ENCODE results near the gene CDC42BPA.
"Not testable (repeated sequence)": the region's sequence is repeated elsewhere in the genome, so short reads cannot be mapped to it uniquely, and the experiment has no call there.

CDC42BPA gene

DNA sequence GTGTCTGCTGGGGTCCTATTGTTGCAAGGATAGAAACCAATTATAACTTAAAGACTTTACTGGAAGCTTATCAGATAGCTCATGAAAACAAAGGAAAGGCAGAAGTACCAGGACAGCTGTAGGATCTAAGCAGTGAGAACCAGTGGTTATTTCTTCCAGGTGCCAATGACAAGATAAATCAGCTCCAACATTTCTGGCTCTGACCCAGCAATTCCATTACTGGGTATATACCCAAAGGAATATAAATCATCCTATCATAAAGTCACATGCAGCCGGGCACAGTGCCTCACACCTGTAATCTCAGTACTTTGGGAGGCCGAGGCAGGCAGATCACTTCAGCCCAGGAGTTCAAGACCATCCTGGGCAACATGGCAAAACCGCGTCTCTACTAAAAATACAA is 17.8 kb upstream of the CDC42BPA start:
- in situ Hi-C loops (cut with MboI; ENCODE audit: low sequenced_read_pairs) = not testable (repeated sequence)

DNA sequence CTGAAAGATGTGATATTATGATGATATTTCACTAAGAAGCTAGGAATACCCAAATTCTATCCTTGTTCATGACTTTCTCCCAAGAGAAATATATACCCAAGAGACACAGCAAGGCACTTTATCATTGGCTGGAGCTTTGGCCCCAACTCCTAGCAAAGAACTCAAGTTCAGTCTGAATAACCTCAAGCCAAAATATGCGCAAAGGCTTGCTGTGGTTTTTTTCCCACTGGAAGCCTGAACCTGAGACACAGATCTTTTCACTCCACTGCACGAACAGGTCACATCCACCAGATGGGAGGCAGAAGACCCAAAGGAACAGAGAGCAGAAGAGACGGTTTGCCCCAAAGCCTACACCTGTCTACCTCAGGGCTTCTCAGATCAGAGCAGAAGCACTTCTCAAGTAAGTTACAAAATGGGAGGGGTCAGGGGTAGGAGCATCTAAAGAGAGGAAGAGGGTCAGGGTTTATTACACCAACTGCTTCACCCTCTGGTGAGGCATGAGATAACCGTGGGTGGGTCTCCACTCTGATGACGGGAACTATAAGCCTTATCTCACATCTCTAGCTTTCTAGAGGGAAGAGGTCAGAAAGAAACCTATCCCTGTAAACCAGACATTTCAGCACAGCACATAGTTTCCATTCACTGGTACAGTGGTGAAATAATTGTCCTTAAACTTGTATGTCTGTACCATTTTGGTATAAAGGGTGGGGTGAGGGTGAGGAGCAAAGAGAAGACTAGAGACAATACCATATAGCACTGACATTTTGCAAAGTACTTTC is 17.1 kb upstream of the CDC42BPA start:
- in situ Hi-C loops (cut with MboI; ENCODE audit: low sequenced_read_pairs) = no loop called here

DNA sequence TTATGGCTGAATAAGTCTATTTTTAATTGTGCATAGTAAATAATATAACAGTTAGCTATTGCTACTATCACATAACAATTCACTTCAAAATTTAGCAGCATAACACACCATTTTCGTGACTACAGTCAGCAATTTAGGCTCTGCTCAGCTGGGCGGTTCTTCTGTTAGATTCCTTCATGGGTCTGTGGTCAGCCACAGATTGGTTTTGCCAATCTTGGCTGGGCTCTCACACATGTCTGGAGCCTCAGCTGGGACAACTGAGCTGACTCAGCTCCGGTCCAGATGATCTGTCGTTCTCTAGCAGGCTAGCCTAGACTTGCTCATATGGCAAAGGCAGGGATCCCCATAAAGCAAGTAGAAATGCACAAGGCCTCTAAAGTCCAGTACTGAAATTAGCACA is 15.1 kb upstream of the CDC42BPA start:
- in situ Hi-C loops (cut with MboI; ENCODE audit: low sequenced_read_pairs) = no loop called here

GRCh38 chr1:227330279-227331076 is 12.2 kb upstream of the CDC42BPA start:
- in situ Hi-C loops (cut with MboI; ENCODE audit: low sequenced_read_pairs) = no loop called here

GRCh38 chr1:227328405-227329019 is 10.2 kb upstream of the CDC42BPA start:
- in situ Hi-C loops (cut with MboI; ENCODE audit: low sequenced_read_pairs) = no loop called here

- in situ Hi-C loops (cut with MboI; ENCODE audit: low sequenced_read_pairs) = no loop called here
Measured at GRCh38 chr1:227325156-227325555, 6.9 kb upstream of the CDC42BPA start.

- in situ Hi-C loops (cut with MboI; ENCODE audit: low sequenced_read_pairs) = no loop called here
Measured at GRCh38 chr1:227323967-227324268, 5.6 kb upstream of the CDC42BPA start.

DNA sequence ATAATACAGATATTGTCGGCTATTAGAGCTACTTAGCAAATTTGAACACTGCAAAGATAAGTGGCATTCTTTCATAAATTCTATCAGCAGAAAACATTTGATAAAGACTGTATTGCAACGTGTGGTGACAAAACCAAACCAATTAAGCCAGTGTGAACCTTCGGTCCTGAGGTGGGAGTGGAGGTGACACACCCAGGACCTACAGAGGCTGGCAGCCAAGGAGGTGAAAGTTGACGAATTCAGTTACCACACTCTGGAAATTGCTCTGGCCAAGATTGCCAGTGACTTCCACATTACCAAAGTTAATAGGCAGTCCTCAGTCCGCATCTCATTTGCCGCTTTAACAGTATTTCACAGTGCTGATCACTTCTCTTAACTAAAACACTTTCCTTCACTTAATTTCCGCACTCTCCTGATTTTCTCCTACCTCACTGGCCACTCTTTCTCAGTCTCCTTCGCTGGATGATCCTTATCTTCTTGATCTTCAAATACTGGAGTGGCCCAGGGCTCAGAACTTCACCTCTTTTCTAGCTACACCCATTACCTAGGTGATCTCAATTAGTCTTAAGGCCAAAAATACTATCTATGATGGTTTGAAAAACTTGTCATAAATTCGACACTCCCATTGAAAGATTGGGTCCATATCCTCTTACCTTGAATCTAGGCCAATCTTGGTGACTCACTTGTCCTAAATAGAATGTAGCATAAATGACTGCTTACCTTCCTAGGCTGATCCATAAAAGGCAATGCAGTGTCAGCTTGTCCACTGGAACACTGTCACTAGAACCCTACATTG is 5.1 kb upstream of the CDC42BPA start:
- in situ Hi-C loops (cut with MboI; ENCODE audit: low sequenced_read_pairs) = no loop called here

DNA sequence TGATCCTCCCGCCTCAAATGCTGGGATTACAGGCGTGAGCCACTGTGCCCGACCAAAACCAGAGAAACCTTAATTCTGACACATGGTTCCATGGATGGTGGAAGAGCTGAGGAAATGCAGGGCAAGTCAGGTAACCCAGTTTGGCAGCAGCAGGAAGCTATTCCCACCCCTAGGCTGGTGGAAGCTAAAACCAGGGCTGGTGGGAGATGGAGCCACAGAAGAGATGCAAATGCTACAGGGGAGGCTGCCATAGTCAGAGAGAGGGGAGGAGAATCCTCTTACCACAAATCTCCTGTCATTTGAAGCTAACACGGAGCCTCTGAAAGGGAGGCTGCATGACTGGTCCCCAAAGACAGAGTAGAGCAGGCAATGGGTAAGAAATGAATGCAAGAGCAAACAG is 4.1 kb upstream of the CDC42BPA start:
- in situ Hi-C loops (cut with MboI; ENCODE audit: low sequenced_read_pairs) = no loop called here

DNA sequence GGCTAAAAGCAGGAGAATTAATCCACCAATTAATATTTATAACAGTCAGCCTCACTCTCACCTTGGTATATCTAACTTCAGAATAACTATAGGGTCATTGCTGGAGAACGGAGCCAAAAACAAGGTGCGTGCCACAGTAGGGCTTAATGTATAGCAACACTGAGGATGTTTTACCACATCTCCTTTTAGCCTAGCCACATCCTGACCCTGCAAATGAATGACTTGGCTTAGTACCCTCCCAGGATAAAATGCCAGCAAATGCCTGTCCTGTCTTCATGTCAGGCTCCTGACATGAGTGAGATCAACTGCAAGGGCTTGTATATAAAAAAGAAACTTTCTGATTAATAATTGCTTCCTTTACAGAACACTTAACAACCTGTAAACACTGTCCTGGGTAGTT is 2.7 kb upstream of the CDC42BPA start:
- in situ Hi-C loops (cut with MboI; ENCODE audit: low sequenced_read_pairs) = no loop called here

- in situ Hi-C loops (cut with MboI; ENCODE audit: low sequenced_read_pairs) = no loop called here
Measured at GRCh38 chr1:227320476-227320875, 2.2 kb upstream of the CDC42BPA start.

- in situ Hi-C loops (cut with MboI; ENCODE audit: low sequenced_read_pairs) = no loop called here
Measured at GRCh38 chr1:227318853-227319607, 738 bp upstream of the CDC42BPA start.

GRCh38 chr1:227317523-227318015 is 723 bp downstream of the CDC42BPA start:
- in situ Hi-C loops (cut with MboI; ENCODE audit: low sequenced_read_pairs) = no loop called here

- in situ Hi-C loops (cut with MboI; ENCODE audit: low sequenced_read_pairs) = no loop called here
Measured at GRCh38 chr1:227317011-227317451, 1.3 kb downstream of the CDC42BPA start.

- in situ Hi-C loops (cut with MboI; ENCODE audit: low sequenced_read_pairs) = no loop called here
Measured at GRCh38 chr1:227316456-227316855, 1.8 kb downstream of the CDC42BPA start.

DNA sequence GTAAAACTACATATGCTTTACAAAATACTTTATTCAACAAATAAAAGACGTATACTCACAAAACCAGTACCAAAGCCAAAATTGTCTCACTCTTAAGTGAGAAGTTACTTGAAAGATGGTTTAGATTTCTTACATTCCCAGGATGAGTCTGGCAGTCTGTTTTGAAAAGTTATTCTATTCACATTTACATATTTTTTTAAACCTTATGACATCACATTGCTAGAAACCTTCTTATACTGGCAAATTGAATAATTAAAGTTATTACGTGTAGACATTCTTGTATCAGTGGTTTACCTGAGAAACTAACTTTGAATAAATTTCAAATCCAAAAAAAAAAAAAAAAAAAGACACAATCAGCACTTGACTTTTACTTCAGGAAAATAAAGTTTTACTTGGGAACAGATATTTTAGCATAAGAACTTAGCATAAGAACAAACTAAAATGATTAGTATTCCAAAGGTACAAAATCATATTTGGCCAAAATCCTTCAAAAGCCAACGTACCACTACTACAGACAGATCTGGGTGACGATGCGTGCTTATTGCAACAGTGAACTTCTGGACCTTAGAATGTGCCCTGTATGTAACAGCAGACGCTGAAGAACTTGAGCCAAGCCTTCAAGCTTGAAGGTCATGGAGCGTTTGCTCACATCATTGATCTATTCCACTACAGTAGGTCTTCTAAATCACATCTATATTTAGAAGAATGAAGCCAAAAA is 2.5 kb downstream of the CDC42BPA start:
- in situ Hi-C loops (cut with MboI; ENCODE audit: low sequenced_read_pairs) = no loop called here

DNA sequence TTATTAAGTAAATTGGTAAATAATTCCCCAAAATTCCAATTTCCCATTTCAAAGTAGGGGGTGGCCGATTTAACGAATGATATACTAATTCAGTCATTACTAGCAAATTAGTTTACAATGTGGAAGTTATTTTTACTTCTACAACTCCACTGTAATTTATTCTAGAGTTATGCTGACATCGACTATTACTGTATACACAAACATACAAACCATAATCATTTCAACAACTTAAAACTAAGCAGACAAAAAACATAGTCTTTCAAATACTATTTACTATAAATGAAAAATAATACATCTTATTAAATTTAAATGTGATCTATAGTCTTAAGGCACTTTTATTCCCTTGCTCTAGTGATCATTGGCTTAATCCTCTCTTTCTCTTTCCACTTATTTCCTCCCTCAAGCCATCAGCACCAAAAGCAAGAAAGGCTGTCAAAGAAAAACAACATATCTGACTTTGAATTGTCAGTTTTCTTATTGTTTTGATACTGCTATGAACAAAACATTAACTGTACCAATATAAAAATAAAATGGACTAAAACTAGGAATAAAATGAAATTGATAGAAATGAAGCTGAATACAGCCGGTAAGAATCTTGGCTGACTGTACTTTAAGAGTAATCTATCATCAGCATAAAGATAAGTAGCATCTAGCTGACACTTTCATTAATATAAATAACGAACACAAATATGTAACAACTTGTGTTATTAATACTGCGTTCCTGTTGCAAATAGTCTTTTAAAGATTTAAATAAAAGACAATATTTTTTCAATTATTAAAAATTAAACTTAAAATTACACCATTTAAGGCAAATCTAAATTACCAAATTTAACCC is 4.1 kb downstream of the CDC42BPA start:
- in situ Hi-C loops (cut with MboI; ENCODE audit: low sequenced_read_pairs) = no loop called here

- in situ Hi-C loops (cut with MboI; ENCODE audit: low sequenced_read_pairs) = no loop called here
Measured at GRCh38 chr1:227312361-227313025, 5.8 kb downstream of the CDC42BPA start.

All from HL-60/S4 (cell line).